Hair follicle dermal papilla cell (primary cell): ENCODE data around the gene TSG101. TPM values are rescaled to one million over a fixed set of nuclear protein-coding genes. Genes with fewer than 3 reads are reported as not detected.

Experiments used
- total RNA-seq: library from RNA; depleted of rRNA; stranded (reverse); fragments of >200 nt; gene quantifications from 2 replicates; pipeline ENCODE4 v1.2.3, GENCODE V29; 2012

TSG101 gene, protein sequence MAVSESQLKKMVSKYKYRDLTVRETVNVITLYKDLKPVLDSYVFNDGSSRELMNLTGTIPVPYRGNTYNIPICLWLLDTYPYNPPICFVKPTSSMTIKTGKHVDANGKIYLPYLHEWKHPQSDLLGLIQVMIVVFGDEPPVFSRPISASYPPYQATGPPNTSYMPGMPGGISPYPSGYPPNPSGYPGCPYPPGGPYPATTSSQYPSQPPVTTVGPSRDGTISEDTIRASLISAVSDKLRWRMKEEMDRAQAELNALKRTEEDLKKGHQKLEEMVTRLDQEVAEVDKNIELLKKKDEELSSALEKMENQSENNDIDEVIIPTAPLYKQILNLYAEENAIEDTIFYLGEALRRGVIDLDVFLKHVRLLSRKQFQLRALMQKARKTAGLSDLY
- 72.9 and 88.6 TPM in 2 replicates for total RNA-seq

DNA sequence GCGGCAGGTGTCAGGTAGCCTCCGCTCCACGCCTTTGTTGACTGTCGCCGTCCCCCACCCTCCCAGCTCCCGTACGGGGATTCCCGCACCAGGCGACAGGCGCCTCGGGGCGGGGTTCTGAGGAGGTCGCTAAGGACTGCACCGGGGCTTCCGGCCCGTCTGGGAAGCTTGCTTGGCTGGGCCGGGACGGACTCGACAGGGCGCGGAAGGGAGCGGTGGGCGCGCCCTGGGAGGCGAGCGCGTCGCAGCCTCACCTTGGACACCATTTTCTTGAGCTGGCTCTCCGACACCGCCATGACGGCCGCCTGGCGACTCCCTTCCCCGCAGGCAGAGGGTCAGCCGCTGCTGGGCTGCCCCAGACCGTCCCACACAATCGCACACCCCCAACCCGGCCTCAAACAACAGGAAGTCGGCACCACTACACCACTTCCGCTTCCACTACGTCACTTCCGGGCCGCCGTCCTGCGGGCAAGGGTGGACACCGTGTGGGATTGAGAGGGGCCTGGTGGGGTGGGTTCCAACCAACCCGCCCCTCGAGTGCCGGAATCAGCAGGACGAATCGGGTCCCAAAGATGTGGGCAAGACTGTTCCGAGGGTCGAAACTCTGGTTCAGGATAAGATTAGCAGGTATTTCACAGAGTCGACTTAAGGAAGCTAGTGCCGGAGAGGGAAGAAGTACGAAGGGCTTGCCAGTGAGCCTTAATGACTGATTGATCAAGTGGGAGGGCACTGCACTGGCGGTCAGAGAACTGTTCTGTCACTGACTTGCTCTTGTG is at the start of gene TSG101:
TSS of gene TSG101 (minus strand) at position 422 of the 776 bp plus-strand sequence. CDS start at position 296, 126 bp downstream.

DNA sequence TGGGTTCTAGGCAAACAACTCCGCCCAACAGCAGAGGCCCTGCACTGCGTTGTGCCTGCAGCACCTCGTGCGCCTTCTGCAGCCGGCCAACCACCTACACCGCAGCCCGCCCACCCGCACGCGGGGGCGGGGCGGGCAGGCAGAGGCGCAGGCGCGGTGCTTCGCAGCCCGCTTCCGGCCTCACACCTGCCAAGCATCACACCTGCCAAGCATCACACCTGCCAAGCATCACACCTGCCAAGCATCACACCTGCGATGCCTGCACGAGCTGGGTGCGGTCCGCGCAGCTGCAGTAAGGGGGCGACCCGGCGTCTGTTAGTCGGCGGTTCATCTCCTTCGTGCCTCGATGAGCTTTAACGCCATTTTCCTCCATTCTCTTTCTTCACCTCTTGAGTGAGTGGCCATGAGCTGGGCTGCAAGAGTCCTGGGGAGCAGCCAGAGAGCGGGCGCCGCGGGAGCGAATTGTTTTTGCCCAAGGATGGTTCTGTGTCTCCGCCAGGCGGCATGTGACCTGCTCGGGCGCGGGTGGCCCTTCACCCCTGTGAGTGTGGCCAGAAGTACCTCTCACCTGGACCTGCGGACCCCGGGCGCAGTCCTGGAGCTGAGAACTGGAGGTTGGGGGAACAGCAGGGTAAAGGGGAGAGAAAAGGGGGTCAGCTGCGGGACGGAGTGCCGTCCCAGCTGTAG is 70.9 kb downstream of the TSG101 start, which contains the start of gene LDHAL6A:
TSS of gene LDHAL6A (plus strand) at position 171 of the 687 bp plus-strand sequence. CDS start 825 bp downstream, outside the sequence.

Other genes starting within 250 kb of the TSG101 start
- gene HPS5, start 204.8 kb downstream of the TSG101 start, total RNA-seq, result 42.3 and 49.2 TPM in 2 replicates
- gene GTF2H1, start 204.4 kb downstream of the TSG101 start, total RNA-seq, result 109 and 116 TPM in 2 replicates
- 1,015 and 1,209 TPM in 2 replicates for gene LDHA, start 132.4 kb downstream of the TSG101 start, total RNA-seq
- 0.16 TPM in 1 of 2 replicates, not detected in the other for gene LDHC, start 114.6 kb downstream of the TSG101 start, total RNA-seq
- gene LDHAL6A, start 71.1 kb downstream of the TSG101 start, total RNA-seq, result not detected in 2 replicates
- 23.4 and 29.0 TPM in 2 replicates for gene UEVLD, start 61.8 kb upstream of the TSG101 start, total RNA-seq
- gene MISFA, start 72.8 kb upstream of the TSG101 start, total RNA-seq, result 0.36 and 0.97 TPM in 2 replicates
- gene SPTY2D1, start 107.4 kb upstream of the TSG101 start, total RNA-seq, result 23.6 and 36.8 TPM in 2 replicates
- 1.5 and 1.9 TPM in 2 replicates for gene TMEM86A, start 171.8 kb upstream of the TSG101 start, total RNA-seq
- under 0.01 TPM in 1 of 2 replicates, not detected in the other for gene IGSF22, start 199.2 kb upstream of the TSG101 start, total RNA-seq